ENCODE data around the gene IFT81. TPM values are rescaled to one million over a fixed set of nuclear protein-coding genes. Genes with fewer than 3 reads are reported as not detected.
"Not testable (repeated sequence)": the region's sequence is repeated elsewhere in the genome, so short reads cannot be mapped to it uniquely, and the experiment has no call there.

The IFT81 gene
- total RNA-seq, 1 donor from 2014 or later: 9.4 TPM

DNA sequence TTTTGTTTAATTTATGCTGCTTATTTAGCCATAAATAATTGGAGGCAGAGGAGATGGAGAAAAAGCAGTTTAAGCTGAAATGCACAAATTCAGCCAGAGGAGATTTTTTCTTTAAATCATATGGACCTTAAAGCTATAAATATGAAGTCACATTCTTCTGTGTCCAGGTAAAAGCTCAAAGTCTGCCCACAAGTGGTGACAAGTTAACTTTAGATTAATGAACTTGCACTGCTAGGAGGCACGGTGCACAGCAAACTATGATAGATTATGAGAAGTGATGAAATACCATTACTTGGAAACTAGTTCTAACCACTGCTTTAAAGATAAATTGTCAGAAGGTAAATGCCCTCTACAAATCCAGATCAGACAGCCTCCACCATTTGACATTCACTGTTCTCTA lies 69.0 kb downstream of the IFT81 start:
- DNase-seq (no peak), ATAC-seq (no peak)
- intact Hi-C loops (cut with micrococcal nuclease): no loop called here

DNA sequence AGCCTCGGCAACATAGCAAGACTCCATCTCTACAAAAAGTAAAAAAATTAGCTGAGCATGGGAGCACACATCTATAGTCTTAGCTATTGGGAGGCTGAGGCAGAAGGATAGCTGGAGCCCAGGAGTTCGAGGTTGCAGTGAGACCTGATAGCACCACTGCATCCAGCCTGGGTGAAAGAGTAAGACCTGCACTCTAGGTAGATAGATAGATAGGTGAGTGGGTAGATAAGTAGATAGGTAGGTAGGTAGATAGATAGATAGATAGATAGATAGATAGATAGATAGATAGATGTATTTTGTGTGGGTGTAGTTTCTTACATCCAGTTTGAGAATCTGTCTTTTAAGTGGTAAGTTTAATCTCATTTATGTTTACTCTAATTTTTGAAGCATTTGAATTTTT lies 72.8 kb downstream of the IFT81 start:
- no peak for DNase-seq
- intact Hi-C loops (cut with micrococcal nuclease): no loop called here
- ATAC-seq: no peak

DNA sequence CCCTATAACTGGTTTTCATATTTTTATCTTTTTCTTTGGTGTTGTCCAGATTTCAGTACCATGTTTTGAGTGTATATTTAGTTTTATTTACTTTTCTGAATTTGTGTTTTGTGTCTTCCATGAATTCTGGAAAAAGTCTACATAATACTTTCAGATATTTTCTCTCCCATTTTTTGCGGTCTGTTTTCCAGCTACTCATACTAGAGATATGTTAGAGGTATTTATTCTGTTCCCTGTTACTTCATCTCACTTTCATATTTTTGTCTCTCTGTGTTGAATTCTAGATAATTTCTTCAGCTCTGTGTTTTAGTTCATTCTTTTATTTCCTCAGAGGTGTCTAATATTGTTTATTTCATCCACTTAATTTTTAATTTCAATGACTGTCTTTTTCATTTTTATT lies 74.2 kb downstream of the IFT81 start:
- no peak for ATAC-seq
- intact Hi-C loops (cut with micrococcal nuclease): no loop called here
- no peak for DNase-seq

DNA sequence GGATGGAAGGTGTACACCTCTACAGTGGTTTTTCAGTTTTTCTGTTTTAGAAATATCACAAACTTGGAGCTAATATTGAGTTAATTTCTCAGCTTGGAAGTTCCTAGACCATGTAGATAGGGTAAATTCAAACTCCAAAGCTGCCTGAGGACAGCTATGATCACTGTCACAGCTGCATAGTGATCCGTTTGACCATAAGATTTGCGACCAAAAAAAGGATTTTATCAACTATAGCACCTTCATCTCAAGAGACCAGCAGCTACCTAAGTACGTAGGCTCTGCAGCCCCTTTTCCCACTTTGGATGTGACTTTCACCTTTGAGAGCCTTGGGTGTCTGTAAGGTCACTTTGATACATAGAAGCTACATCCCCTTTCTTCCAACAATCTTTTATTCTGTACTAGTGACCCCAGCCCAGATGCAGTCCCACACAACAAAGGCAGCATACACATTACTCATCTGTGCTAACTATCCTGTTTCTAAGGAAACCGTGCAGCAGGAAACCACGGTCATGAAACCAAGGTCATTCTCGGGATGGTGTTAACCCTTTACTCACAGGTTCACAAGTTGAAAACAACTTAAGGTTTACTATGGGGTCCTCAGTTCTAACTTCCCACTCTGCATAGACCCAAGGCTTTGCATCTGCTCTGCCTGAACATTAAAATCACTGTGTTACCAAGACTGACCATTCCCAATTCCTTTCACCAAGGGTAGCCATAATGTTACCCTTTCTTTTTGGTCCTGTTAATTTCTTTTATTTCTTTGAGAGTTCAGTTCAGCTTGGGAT lies 75.4 kb downstream of the IFT81 start:
- intact Hi-C loops (cut with micrococcal nuclease): no loop called here
- no peak for DNase-seq
- no peak for ATAC-seq

DNA sequence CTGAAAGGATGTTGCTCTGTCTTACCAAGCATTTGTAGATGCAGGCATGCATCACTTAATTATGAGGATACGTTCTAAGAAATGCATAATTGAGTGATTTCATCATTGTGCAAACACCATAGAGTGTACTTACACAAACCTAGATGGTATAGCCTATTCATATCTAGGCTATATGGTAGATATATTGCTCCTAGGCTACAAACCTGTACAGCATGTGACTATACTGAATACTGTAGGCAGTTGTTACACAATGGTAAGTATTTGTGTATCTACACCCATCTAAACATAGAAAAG lies 75.9 kb downstream of the IFT81 start:
- DNase-seq: no peak
- intact Hi-C loops (cut with micrococcal nuclease): no loop called here
- no peak for ATAC-seq

DNA sequence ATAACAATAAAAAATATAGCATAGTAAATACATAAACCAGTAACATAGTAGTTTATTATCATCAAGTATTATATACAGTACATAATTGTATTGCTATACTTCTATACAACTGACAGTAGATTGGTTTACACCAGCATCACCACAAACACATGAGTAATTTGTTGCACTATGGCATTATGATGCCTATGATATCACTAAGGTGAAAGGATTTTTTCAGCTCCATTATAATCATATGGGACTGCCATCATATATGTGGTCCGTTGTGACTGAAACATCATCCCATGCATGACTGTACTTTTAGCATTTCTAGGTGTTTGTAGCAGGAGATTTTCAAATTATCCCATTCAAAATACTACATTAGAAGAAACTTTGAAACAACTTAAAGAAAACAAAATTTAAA lies 77.8 kb downstream of the IFT81 start:
- intact Hi-C loops (cut with micrococcal nuclease): no loop called here
- DNase-seq (no peak), ATAC-seq (no peak)

DNA sequence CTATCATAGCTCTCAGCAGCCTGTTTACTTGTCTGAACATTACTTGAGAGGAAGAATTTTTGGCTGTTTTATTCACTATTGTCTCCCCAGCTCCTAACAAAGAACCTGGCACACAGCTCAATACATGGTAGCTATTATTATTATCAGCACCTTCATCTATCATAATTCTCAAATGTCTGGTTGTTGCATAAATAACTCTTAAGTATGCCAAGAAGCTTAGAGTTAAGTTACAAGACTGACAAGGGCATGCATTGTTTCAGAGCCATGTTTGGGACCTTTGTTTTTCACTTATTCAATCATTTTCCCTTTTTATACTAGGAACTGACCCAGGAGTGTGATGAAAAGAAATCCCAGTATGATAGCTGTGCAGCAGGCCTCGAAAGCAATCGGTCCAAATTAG lies 79.4 kb downstream of the IFT81 start:
- intact Hi-C loops (cut with micrococcal nuclease): no loop called here
- DNase-seq (no peak), ATAC-seq (no peak)

DNA sequence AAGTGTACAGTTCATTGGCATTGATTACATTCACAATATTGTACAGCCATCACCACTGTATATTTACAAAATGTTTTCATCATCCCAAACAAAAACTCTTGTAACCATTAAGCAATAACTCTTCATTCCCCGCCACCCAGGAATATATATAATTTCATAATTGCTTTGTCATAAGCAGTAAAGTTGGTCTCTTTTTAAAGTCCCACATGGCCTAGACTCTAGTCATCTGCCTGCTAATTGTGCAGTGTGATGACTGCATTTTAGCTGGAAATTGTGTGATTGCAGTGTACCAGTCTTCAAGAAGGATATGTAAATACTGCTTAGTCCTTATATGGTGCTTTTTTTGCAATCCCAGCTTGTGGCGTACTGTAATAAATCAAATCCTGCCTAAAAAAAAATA lies 81.8 kb downstream of the IFT81 start:
- ATAC-seq (no peak), DNase-seq (no peak)
- intact Hi-C loops (cut with micrococcal nuclease): no loop called here

DNA sequence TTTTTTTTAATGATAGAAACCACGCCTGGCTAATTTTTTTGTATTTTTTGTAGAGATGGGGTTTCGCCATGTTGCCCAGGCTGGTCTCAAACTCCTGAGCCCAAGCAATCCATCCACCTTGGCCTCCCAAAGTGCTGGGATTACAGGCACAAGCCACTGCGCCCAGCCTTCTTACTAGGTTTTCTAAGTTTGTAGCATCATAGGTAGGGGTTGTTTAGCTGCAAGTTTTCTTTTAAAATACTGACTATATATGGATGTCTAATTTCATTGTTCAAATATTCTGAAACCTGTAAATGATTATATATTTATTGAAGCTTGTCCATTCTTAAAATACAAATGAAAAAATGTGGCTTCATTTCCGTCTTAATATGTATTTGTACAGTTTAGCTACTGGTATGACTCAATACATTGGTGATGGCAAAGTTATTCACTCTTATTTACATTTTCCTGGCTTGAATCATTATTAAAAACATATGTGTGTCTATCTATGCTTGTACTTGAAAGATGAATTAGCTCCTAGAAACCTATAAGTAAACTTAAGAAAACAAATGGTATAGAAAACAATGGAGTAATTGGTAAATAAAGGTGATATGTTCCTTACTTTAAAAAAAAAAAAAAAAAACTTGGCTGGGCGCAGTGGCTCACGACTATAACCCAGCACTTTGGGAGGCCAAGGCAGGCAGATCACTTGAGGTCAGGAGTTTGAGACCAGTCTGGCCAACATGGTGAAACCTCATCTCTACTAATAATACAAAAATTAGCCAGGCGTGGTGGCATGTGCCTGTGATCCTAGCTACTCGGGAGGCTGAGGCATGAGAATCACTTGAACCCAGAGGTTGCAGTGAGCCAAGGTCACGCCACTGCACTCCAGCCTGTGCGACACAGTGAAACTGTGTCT lies 87.7 kb downstream of the IFT81 start:
- ATAC-seq; DNase-seq; intact Hi-C loops (cut with micrococcal nuclease): not testable (repeated sequence)

DNA sequence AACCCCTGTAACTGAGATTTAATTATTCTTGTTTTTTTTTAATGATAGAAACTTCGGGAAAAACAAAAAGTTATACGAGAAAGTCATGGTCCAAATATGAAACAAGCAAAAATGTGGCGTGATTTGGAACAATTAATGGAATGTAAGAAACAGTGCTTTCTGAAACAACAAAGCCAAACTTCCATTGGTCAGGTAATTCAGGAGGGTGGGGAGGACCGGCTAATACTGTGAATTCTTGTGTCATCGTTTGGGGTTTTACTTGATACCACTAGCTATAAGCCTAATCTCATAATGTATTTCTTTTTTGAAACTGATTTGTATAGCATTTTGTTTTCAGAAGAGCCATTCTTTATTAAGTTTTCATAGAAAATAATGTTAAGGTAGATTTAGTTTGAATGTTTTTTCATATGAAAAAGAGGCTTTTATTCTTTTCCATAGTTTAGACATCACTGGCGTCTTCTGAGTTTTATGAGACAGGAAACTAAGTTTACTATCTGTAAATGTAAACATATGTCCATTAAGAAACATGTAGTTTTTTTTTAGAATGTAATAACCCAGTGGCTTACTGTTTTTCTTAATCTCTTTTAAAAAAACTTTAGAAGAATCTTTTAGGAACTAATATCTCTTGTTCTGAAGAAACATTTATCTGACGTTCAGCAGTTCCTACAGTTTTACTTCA lies 94.0 kb downstream of the IFT81 start:
- ATAC-seq: no peak
- DNase-seq: no peak

DNA sequence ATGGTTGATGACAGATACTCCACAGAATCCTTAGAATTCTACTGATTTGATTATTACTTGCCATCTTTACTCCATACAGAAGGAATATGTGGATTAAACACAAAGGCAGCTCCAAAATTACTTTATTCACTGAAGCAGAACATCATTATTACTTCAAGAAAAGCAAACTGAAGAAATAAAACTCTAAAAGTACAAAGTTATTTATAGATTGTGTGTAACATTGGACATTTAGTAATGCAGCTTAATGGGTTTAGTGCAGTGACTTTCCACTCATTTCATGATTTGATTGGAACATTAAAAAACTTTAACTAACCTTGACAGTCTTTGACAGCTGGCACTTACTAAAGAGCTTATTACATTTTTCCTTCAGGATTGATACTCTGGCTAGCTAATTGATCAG lies 97.9 kb downstream of the IFT81 start:
- intact Hi-C loops (cut with micrococcal nuclease): no loop called here
- no peak for ATAC-seq

More for the DNA sequence above, 94.0 kb downstream of the IFT81 start:
- intact Hi-C loops (cut with micrococcal nuclease): no loop called here

DNA sequence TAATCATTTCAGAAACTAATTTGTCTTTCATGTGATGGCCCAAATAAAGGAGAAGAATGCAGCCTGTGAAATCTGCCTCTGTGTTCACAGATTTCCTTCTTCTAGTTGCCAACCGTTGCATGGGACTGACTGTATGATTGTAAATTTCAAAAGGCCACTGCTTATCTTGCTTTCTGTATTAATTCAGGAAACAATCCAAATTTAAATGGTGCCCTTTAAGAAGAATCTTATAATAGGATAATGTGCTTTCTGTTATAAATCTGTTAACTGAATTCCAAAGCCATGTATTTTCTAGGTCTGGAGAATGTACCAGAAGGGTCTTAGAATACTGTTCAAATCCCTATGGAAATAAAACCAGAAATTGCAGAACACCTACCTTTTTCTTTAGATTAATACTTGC lies 98.3 kb downstream of the IFT81 start:
- DNase-seq: no peak
- no peak for ATAC-seq
- intact Hi-C loops (cut with micrococcal nuclease): no loop called here

More for the DNA sequence above, 97.9 kb downstream of the IFT81 start:
- no peak for DNase-seq

DNA sequence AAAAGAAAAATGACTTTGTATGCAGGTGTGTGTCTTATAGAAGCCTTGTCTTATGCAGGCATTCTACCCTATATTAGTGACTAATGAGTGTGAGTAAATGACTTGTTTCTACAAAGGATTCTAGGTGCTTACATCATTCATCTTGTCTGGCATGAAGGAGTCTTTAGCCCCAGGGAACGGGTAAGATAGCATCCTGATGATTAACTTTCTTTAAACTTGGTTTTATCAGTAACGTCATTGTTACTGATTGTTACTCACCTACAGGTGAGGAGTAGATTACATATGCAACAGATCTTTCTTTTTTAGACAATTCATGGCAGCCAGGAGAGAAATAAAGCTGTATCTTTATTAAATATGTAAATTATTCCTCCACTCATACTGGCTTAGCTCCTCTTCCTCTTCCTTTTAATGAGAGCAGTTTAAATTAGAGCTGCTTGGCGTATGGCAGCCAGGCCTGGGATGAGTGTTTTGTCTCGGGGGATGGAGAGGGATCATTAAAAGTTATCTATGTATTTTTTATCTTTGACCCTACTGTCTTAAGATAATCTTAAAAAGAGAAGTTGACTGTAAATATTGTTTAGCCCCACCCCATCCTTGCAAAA lies 99.7 kb downstream of the IFT81 start:
- intact Hi-C loops (cut with micrococcal nuclease): no loop called here
- DNase-seq (no peak), ATAC-seq (peak; percentile 45)

DNA sequence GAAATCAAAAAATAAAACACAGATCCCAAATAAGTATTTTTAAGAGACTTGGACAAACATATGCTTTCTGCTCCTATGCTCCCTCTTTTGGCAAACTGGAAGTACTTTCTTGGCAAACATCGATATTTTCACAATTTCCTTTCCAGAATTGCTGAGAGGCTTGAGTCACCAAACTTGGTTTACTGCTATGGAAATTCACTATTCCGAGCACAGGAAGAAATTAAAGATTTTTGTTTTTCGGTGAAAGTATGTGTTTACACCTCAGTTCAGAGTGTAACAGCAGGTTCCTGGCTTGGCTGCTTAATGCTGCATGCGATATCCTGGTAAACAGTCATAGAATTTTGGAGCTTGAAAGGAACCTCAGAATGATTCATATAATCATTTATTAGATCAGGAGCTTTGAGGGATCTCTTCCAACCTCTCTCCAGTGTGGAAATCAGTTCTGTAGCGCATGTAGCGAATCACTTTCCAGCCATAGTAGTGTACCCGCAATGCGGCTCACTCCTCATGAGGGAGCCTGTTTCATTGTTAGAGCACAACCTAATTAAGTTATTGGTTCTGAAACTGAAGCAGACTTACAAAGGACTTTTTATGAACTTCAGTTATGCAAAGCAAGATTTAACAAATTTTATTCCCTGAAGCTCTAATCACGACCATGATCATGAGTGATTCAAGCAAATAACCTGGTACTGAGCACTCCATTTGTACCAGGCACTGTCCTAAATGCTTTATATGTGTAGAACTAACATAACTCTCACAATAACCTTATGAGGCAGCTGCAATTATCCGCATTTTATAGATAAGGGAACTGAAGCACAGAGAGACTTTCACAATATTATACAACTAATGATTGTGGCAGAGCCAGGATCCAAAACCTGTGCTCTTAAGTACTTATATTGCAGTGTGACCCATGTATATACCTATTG lies 100.5 kb downstream of the IFT81 start:
- DNase-seq (no peak), ATAC-seq (peak; percentile 74)
- intact Hi-C loops (cut with micrococcal nuclease): no loop called here

DNA sequence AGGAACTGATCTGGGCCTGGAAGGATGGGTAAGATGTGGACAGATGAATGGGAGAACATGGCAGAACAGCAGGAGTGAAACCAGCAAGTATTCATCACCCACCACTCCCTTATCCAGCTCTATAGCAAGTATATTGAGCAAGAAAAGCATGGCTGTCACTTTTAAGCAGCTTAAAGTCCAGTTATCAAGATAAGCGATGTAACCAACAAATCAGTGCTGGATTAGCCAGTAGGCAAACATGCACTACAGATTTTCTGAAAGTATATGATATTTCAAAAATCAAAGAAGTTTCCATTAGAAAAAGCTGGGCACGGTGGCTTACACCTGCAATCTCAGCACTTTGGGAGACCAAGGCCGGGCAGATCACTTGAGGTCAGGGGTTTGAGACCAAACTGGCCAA lies 103.0 kb downstream of the IFT81 start:
- DNase-seq (no peak), ATAC-seq (no peak)
- intact Hi-C loops (cut with micrococcal nuclease): no loop called here

DNA sequence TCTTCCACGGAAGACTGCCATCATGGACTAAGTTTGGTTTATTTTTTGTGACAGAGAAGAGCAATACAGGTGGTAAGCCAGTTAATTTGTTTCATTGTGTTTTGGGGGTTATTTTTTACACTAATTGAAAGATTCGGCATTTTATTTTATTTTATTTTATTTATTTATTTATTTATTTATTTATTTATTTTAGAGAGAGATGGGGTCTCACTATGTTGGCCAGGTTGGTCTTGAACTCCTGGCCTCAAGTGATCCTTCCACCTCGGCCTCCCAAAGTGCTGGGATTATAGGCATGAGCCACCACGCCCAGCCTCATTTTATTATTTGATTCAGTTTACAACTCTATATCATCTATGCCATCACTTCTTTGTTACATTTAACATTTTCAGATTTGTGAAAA lies 104.2 kb downstream of the IFT81 start:
- intact Hi-C loops (cut with micrococcal nuclease); DNase-seq; ATAC-seq: not testable (repeated sequence)

DNA sequence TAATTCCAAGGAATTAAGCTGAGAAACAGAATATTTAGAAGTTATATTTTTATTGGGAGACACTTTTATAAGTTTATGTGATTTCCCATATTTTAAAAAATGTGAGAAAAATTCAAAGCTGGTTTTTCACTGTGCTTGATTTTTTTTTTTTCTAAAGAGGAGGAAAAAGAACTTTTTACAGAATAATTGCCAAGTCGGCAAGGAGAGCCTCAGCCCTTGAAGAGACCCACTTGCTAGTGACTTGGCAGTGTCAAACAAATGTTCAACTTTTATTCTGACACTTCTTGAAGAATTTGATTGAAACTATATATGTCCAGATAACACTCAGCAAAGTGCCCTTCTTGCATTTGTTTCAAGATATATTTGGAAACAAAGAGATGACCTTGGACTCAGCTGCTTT lies 104.6 kb downstream of the IFT81 start:
- ATAC-seq: peak; percentile 23
- intact Hi-C loops (cut with micrococcal nuclease): no loop called here
- DNase-seq: no peak

DNA sequence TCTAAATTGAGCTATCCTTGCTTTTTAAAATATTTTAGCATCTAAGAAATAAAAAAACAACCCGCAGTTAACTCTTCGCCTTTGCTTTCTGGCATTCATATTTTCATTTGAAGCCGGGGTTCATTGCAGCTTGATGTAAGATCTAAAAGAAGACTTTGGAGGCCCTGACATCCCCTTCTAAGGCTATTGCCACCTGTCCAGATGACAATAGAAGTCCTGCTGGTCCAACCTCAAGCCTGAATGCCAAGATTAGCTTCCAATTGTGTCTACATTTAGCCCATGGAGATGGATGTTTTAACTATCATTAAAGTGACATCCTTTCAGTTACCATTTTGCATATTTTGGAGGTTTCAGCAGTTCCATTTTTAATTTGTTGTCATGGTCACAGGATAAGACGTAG lies 105.3 kb downstream of the IFT81 start:
- ATAC-seq (no peak), DNase-seq (no peak)
- intact Hi-C loops (cut with micrococcal nuclease): no loop called here

DNA sequence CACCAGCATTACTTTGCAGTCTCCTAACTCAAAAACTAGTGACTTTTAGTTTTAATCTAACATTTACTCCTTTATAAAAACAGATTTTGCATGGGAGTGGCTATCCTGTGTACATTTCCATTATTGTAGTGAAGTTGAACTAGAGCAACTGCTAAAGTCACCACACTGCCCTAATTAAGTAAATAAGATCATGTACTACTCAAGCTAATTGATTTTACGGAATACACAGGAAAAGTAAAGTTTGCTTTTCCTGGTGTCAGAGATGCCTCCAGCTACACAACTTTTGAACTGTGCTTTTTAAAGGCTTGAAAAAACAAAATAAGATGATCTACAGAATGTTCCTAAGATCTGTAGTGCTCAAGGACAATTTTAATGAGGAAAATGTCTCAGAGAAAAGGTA lies 106.5 kb downstream of the IFT81 start:
- DNase-seq: no peak
- intact Hi-C loops (cut with micrococcal nuclease): no loop called here
- ATAC-seq: no peak

All from left ventricle myocardium superior (tissue), 1 donor.